HepG2 (cell line): ENCODE measurements around the gene CIROP. TPM values are rescaled to one million over a fixed set of nuclear protein-coding genes. Genes with fewer than 3 reads are reported as not detected.

Experiments
- AGO1 ChIP-seq: fragments of 200-400 bp; formaldehyde crosslinking; IDR thresholded peaks from 2 replicates; pipeline ENCODE4 v1.6.1; 2017; ENCODE audit warnings: mild to moderate bottlenecking, low read depth, low read length, moderate library complexity; ENCODE audit not compliant: poor library complexity, severe bottlenecking
- CC2D1A ChIP-seq: sonication (generic); formaldehyde crosslinking; IDR thresholded peaks from 2 replicates; pipeline ENCODE4 v1.8.1; 2023; ENCODE audit warnings: mild to moderate bottlenecking, missing genetic modification reagents
- CENPX ChIP-seq: sonication (generic); formaldehyde crosslinking; IDR thresholded peaks from 2 replicates; pipeline ENCODE4 v1.9.0; 2021; ENCODE audit warnings: mild to moderate bottlenecking, missing genetic modification reagents, moderate library complexity
- HNRNPK ChIP-seq: fragments of 200-400 bp; formaldehyde crosslinking; IDR thresholded peaks from 2 replicates; pipeline ENCODE4 v1.6.1; 2018; ENCODE audit warnings: low read length, low read depth, moderate library complexity, mild to moderate bottlenecking; ENCODE audit not compliant: poor library complexity, severe bottlenecking
- IKZF5 ChIP-seq: IDR thresholded peaks from 2 replicates; pipeline ENCODE4 v1.6.1; 2018; ENCODE audit warnings: missing genetic modification reagents, mild to moderate bottlenecking, missing compliant biosample characterization
- IRF2 ChIP-seq: IDR thresholded peaks from 2 replicates; pipeline ENCODE4 v1.6.1; 2018; ENCODE audit warnings: missing genetic modification reagents, missing compliant biosample characterization
- KMT2B ChIP-seq: IDR thresholded peaks from 2 replicates; pipeline ENCODE4 v1.6.1; 2016; ENCODE audit warnings: missing genetic modification reagents, missing compliant biosample characterization
- MEIS1 ChIP-seq: sonication (generic); formaldehyde crosslinking; IDR thresholded peaks from 2 replicates; pipeline ENCODE4 v1.9.0; 2021; ENCODE audit warnings: mild to moderate bottlenecking, missing genetic modification reagents, moderate library complexity, borderline replicate concordance
- REL ChIP-seq: sonication (generic); formaldehyde crosslinking; conservative IDR thresholded peaks from 2 replicates; pipeline ENCODE4 v1.8.0; 2022; ENCODE audit warnings: mild to moderate bottlenecking, missing genetic modification reagents, moderate library complexity
- SOX13 ChIP-seq, 3 experiments: fragments of 450-650 bp in 1 of 3; sonication (generic) in 1 of 3; formaldehyde crosslinking in 1 of 3; IDR thresholded peaks in 2 of 3; conservative IDR thresholded peaks in 1 of 3; 2 replicates each; pipeline versions ENCODE4 v1.5.0 to v1.6.1; 2016 to 2020; ENCODE audit warnings: antibody characterized with exemption in 1 of 3, mild to moderate bottlenecking in 1 of 3, missing compliant biosample characterization in 1 of 3, missing genetic modification reagents in 1 of 3, moderate library complexity in 1 of 3
- SP1 ChIP-seq, 2 experiments: fragments of 450-650 bp in 1 of 2; sonication (generic) in 1 of 2; formaldehyde crosslinking in 1 of 2; IDR thresholded peaks; 2 replicates each; pipeline versions ENCODE4 v1.4.0 to v1.6.1; 2016 to 2020; ENCODE audit warnings: missing genetic modification reagents in 1 of 2
- TBX3 ChIP-seq: fragments of 450-650 bp; IDR thresholded peaks from 2 replicates; pipeline ENCODE4 v1.6.1; 2017; ENCODE audit warnings: antibody characterized with exemption, mild to moderate bottlenecking, inconsistent platforms, borderline replicate concordance
- THAP11 ChIP-seq: IDR thresholded peaks from 2 replicates; pipeline ENCODE4 v1.6.1; 2016; ENCODE audit warnings: missing biosample characterization, missing genetic modification reagents
- ZFAT ChIP-seq: sonication (generic); formaldehyde crosslinking; conservative IDR thresholded peaks from 2 replicates; pipeline ENCODE4 v1.8.1; 2023; ENCODE audit warnings: missing genetic modification reagents, inconsistent platforms
- ZNF138 ChIP-seq: sonication (generic); formaldehyde crosslinking; IDR thresholded peaks from 2 replicates; pipeline ENCODE4 v1.5.0; 2020; ENCODE audit warnings: mild to moderate bottlenecking, low read depth, missing genetic modification reagents
- ZNF180 ChIP-seq: sonication (generic); formaldehyde crosslinking; IDR thresholded peaks from 2 replicates; pipeline ENCODE4 v1.4.0; 2020; ENCODE audit warnings: low read depth, missing genetic modification reagents, borderline replicate concordance
- ZNF501 ChIP-seq: sonication (generic); formaldehyde crosslinking; IDR thresholded peaks from 2 replicates; pipeline ENCODE4 v1.5.1; 2020; ENCODE audit warnings: mild to moderate bottlenecking, moderate library complexity, missing genetic modification reagents
- ZNF556 ChIP-seq: sonication (generic); formaldehyde crosslinking; IDR thresholded peaks from 2 replicates; pipeline ENCODE4 v1.4.0; 2020; ENCODE audit warnings: mild to moderate bottlenecking, missing genetic modification reagents, borderline replicate concordance
- ZNF652 ChIP-seq: IDR thresholded peaks from 2 replicates; pipeline ENCODE4 v1.6.1; 2016; ENCODE audit warnings: low read depth, borderline replicate concordance
- ZNF724P ChIP-seq: sonication (generic); formaldehyde crosslinking; IDR thresholded peaks from 2 replicates; pipeline ENCODE4 v1.8.0; 2022; ENCODE audit warnings: missing genetic modification reagents, borderline replicate concordance
- ZNF746 ChIP-seq: sonication (generic); formaldehyde crosslinking; IDR thresholded peaks from 2 replicates; pipeline ENCODE4 v1.8.0; 2022; ENCODE audit warnings: mild to moderate bottlenecking, missing genetic modification reagents
- polyA plus RNA-seq, 8 experiments: library from polyadenylated mRNA; depleted of rRNA in 3 of 8; stranded (reverse) in 7 of 8; unstranded in 1 of 8; fragments of >200 nt; fragmentation: Illumina TruSeq in 4 of 8; extraction: Trizol in 4 of 8; gene quantifications; 2 replicates each; pipeline versions ENCODE4 v1.2.1 to v1.2.3, GENCODE V29; 2011 to 2016; ENCODE audit warnings: low read depth in 4 of 8, missing spikeins in 1 of 8, mixed read lengths in 1 of 8; ENCODE audit not compliant: insufficient read depth in 1 of 8
- total RNA-seq, 5 experiments: library from RNA; depleted of rRNA; stranded (reverse); fragments of >200 nt; fragmentation: Illumina TruSeq; extraction: Trizol; gene quantifications; 2 replicates each; pipeline ENCODE4 v1.2.3, GENCODE V29; 2016; ENCODE audit warnings: low read depth in 1 of 5
- TF ChIP-seq, protein P1 (sequence below): sonication (generic); formaldehyde crosslinking; IDR thresholded peaks from 2 replicates; pipeline ENCODE4 v1.5.1; 2020; ENCODE audit warnings: missing genetic modification reagents, mild to moderate bottlenecking, borderline replicate concordance
- TF ChIP-seq, protein P2 (sequence below): sonication (generic); formaldehyde crosslinking; IDR thresholded peaks from 2 replicates; pipeline ENCODE4 v1.4.0; 2020; ENCODE audit warnings: missing genetic modification reagents

CIROP gene
- total and polyA plus RNA-seq, 2 of the 13 experiments (the other 11 are each of a cell fraction or from before 2014, with no cell fraction given), result 0.07 TPM; not detected in 1

GRCh38 chr14:23093991-23094665, 10.7 kb downstream of the CIROP start (continued):
- TF ChIP-seq ZNF138 (no peak), ZNF556 (CRISPR knock-in tag) (no peak), AGO1 (no peak), MEIS1 (CRISPR knock-in tag) (no peak), ZNF746 (CRISPR knock-in tag) (0 out of 2 replicates have a peak, but pooled peaks have one; percentile 5), ZNF652 (CRISPR knock-in tag) (peak; percentile 94), TBX3 (no peak), ZNF724P (CRISPR knock-in tag) (0 out of 2 replicates have a peak, but pooled peaks have one; percentile 40), ZNF180 (CRISPR knock-in tag) (0 out of 2 replicates have a peak, but pooled peaks have one; percentile 20), IKZF5 (CRISPR knock-in tag) (no peak), HNRNPK (no peak), IRF2 (CRISPR knock-in tag) (no peak), REL (CRISPR knock-in tag) (no peak), ZNF501 (no peak), SOX13 (IDR thresholded peaks at IDR 0.05) (no peak), SOX13 (CRISPR knock-in tag; conservative IDR thresholded peaks at IDR 0.05 in 1 of 2, IDR thresholded peaks at IDR 0.05 in 1 of 2) (peak in 1 of 2 experiments; percentile 94; a peak in 1 of 4 replicates), KMT2B (CRISPR knock-in tag) (no peak), ZFAT (no peak), CC2D1A (peak; percentile 98), SP1 (IDR thresholded peaks at IDR 0.05) (no peak), SP1 (CRISPR knock-in tag; IDR thresholded peaks at IDR 0.05) (no peak), CENPX (CRISPR knock-in tag) (no peak), THAP11 (CRISPR knock-in tag) (no peak)
- TF ChIP-seq, protein P1, sequence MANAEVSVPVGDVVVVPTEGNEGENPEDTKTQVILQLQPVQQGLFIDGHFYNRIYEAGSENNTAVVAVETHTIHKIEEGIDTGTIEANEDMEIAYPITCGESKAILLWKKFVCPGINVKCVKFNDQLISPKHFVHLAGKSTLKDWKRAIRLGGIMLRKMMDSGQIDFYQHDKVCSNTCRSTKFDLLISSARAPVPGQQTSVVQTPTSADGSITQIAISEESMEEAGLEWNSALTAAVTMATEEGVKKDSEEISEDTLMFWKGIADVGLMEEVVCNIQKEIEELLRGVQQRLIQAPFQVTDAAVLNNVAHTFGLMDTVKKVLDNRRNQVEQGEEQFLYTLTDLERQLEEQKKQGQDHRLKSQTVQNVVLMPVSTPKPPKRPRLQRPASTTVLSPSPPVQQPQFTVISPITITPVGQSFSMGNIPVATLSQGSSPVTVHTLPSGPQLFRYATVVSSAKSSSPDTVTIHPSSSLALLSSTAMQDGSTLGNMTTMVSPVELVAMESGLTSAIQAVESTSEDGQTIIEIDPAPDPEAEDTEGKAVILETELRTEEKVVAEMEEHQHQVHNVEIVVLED (CRISPR knock-in tag), result no peak
- TF ChIP-seq, protein P2, sequence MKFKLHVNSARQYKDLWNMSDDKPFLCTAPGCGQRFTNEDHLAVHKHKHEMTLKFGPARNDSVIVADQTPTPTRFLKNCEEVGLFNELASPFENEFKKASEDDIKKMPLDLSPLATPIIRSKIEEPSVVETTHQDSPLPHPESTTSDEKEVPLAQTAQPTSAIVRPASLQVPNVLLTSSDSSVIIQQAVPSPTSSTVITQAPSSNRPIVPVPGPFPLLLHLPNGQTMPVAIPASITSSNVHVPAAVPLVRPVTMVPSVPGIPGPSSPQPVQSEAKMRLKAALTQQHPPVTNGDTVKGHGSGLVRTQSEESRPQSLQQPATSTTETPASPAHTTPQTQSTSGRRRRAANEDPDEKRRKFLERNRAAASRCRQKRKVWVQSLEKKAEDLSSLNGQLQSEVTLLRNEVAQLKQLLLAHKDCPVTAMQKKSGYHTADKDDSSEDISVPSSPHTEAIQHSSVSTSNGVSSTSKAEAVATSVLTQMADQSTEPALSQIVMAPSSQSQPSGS, result no peak; the same call in 1 of the 2 replicates
